Right forelimb (tissue), 1 donor: ENCODE data around the gene ATRX.
"Not testable (repeated sequence)": the region's sequence is repeated elsewhere in the genome, so short reads cannot be mapped to it uniquely, and the experiment has no call there.

Experiments
- DNase-seq: peaks from one replicate; pipeline ENCODE4 v3.0.0-alpha.2; 2018

Gene ATRX

GRCh38 chrX:77726095-77726494 is 59.9 kb downstream of the ATRX start:
- not testable (repeated sequence) for DNase-seq

GRCh38 chrX:77723681-77724080 is 62.3 kb downstream of the ATRX start:
- no peak for DNase-seq

DNA sequence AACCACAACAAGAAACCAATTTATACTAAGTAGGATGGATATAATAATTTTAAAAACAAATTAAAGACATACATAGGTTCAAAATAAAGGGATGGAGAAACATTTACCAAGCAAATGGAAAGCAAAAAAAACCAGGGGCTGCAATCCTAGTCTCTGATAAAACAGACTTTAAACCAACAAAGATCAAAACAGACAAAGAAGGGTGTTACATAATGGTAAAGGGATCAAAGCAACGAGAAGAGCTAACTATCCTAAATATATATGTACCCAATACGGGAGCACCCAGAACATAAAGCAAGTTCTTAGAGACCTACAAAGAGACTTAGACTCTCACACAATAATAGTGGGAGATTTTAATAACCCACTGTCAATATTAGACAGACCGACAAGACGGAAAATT is 66.6 kb downstream of the ATRX start:
- DNase-seq: no peak

DNA sequence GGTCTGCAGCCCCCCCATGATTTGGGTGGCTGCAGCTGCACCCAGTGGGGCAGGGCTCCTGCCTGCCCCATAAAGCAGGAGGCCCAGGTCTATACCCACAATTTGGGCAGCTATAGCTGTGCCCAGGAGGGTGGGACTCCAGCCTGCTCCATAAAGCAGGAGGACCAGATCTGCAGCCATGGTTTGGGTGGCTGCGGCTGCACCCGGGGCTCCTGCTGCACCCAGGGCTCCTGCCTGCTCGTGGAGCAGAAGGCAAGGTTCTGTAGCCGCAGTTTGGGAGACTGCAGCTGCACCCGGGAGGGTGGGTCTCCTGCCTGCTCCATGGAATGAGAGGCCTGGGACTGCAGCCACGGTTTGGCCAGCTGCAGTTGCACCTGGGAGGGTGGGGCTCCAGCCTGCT is 81.1 kb downstream of the ATRX start:
- no peak for DNase-seq

- DNase-seq: no peak
Observed at GRCh38 chrX:77698242-77698641, 87.8 kb downstream of the ATRX start.

- DNase-seq: no peak
Observed at GRCh38 chrX:77694491-77694890, 91.5 kb downstream of the ATRX start.

- no peak for DNase-seq
Observed at GRCh38 chrX:77693594-77693993, 92.4 kb downstream of the ATRX start.

DNA sequence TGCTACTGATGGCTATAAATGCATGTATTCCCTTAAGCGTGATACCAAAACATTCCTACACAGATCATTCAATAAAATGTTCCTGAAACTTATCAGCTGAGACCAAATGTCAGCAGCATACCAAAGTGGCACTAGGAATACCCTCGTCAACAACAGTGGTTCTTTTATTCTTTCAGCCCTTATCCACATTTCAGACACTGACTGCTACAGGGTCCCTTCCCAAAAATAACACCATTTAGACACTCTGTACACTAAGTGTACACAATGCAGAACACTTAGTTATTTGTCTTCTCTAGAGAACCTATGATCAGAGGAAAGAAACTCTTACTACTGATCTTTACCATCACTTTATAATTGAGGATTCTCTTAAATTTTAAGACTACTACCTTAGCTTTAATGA is 94.1 kb downstream of the ATRX start:
- no peak for DNase-seq

- no peak for DNase-seq
Observed at GRCh38 chrX:77689376-77689775, 96.6 kb downstream of the ATRX start.

DNA sequence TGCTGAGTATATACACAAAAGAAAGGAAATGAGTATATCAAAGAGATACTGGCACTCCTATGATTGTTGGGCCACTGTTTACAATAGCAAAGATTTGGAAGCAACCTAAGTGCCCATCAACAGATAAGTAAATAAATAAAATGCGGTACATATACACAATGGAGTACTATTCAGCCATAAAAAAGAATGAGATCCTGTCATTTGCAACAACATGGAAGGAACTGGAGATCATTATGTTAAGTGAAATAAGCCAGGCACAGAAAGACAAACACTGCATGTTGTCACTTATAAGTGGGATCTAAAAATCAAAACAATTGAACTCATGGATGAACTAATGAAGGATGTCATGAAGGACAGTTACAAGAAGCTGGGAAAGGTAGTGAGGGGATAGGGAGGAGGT is 100.3 kb downstream of the ATRX start:
- not testable (repeated sequence) for DNase-seq

- DNase-seq: no peak
Observed at GRCh38 chrX:77679144-77679543, 106.9 kb downstream of the ATRX start.

DNA sequence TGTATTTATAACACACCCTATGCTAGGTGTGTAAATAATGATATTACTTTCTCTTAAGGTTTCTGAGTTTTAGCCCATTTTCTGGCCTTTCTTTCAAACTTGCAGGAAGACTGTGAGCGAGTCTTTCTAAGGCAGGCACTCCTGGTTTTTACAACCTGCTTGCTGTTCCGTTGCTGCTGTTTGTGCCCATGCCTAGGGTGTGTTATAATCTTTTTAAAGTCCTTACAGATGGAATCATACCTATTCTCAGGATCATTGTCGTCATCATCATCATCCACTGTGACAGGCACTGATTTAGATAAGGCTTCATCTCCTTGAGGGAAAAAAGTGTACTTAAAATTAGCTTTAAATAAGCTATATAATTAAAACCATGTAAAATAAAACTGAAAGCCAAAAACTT is 110.0 kb downstream of the ATRX start:
- DNase-seq: no peak

DNA sequence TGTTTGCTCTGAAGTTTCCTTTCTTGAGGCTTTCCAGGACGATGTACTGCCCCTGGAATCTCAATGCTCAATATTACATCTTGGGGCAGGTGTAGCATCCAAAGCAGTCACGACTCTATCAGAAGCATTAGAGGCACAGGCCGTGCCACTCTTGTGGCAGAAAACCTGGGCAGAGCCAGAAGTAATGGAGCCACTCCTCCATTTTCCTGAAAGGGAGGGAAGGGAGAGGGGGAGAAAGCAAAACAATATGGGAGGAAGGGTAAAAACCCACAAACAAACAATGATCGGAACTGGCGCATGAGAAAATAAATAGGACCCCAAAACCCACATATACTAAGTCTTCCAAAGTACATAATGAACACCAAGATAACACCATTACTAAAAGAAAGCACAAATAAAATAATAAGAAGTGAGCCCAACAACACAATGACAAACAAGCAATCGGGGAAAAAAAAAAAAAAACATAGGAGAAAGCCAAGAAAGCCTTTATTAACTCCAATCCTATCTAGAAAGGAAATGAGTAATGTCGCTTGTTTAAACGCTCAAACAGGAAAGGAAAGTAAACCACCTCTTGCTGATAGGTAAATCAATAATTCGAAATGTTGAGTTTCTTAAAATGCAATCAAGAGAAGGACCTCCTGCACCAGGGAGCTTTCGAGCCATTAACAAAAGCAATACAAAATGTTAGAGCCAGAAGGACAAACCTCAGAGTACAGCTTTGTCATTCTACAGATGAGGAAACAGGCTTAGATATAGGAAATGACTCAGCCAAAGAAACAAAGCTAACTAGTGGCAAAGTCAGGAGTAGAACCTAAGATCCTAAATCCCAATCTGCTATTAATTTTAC is 117.4 kb downstream of the ATRX start:
- no peak for DNase-seq

DNA sequence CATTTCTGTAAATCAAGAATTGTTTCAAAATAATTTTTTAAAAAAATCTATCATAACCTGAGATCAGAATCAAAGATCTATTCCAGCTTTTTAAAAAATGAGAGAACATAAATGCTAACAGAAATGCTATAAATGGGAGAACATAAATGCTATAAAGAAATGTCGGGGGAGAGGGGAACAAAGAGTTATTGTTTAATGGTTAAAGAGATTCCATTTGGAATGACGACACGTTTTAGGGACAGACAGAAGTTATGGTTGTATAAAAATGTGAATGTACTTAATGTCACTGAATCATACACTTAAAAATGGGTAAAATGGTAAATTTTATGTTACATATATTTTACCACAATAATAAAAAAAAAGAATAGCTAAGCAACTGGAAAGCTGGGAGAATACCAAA is 127.1 kb downstream of the ATRX start:
- DNase-seq: no peak

DNA sequence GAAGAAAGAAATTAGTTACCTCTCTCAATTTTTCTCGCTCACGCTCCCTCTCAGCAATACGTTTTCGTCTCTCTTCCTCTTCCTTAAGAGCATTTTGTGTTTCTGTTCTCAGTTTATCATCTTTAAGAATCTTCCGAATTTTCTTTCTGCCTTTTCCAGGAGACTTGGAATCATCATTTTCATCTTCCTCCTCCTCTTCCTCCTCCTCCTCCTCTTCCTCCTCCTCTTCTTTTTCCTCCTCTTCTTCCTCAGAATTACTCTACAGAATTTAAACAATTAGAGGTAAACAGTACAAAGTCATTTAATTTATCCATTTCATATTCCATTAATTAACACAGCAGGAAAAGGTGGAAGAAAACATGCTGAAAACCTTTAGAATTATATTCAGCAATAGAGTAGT is 133.9 kb downstream of the ATRX start:
- DNase-seq: no peak

DNA sequence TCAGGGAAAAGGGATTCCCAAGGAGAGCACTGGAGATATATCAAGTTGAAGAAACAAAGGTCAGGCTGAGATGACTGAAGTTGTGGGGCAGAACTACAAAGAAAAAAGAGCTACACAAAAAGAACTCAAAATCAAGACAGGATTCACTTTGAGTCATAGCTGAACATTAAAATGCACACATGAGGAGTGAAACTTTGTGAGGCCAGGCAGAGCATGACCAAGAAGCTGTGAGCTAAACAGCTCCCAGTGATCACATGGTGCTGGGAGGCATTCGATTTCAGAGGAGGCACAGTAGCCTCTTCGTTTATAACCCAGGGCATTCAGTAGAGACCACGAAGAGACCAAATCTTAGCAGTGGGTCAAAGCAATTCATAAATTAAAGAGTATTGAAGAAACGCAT is 145.3 kb downstream of the ATRX start:
- DNase-seq: no peak

GRCh38 chrX:77639820-77640219 is 146.2 kb downstream of the ATRX start:
- DNase-seq: no peak

GRCh38 chrX:77638397-77638796 is 147.6 kb downstream of the ATRX start:
- DNase-seq: no peak

- DNase-seq: no peak
Observed at GRCh38 chrX:77635373-77635772, 150.6 kb downstream of the ATRX start.

DNA sequence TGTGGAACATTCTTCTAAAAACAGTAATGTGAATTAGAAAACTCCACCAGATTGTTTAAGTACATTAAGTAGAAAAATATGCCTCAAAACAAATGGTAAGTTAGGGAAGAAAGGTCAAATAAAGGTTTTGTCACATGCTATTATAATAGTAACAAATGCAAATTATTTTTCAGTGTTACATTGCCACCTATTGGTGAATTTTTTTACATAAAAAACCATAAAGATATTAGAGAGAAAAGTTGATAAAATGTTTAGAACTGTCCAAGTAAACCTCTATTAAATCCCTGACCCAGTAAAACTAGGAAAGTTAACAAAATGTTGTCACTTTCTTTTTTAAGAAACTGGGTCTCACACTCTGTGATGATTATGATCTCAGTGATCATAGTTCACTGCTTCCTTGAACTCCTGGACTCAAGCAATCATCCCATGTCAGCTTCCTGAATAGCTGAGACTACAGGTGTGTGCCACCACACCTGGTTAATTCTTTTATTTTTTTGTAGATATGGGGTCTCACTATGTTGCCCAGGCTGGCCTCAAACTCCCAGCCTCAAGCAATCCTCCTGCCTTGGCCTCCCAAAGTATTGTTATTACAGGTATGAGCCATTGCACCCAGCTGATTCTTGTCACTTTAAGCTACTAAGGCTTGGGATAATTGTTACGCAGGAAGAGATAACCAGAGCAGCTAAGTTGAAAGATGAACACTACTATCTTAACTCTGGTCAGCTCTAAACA is 157.6 kb downstream of the ATRX start:
- DNase-seq: no peak

GRCh38 chrX:77622672-77623071 is 163.3 kb downstream of the ATRX start:
- no peak for DNase-seq

- no peak for DNase-seq
Observed at GRCh38 chrX:77622233-77622632, 163.8 kb downstream of the ATRX start.

GRCh38 chrX:77621453-77621852 is 164.6 kb downstream of the ATRX start:
- not testable (repeated sequence) for DNase-seq

GRCh38 chrX:77617206-77617605 is 168.8 kb downstream of the ATRX start:
- DNase-seq: no peak
